ENCODE data around the gene CLMN. TPM values are rescaled to one million over a fixed set of nuclear protein-coding genes. Genes with fewer than 3 reads are reported as not detected.

Gene CLMN
- total RNA-seq, 1 donor from 2014 or later: 25.3 TPM

- no peak overlapping the region for H3K27ac Mint-ChIP-seq
- TF ChIP-seq, protein P1, sequence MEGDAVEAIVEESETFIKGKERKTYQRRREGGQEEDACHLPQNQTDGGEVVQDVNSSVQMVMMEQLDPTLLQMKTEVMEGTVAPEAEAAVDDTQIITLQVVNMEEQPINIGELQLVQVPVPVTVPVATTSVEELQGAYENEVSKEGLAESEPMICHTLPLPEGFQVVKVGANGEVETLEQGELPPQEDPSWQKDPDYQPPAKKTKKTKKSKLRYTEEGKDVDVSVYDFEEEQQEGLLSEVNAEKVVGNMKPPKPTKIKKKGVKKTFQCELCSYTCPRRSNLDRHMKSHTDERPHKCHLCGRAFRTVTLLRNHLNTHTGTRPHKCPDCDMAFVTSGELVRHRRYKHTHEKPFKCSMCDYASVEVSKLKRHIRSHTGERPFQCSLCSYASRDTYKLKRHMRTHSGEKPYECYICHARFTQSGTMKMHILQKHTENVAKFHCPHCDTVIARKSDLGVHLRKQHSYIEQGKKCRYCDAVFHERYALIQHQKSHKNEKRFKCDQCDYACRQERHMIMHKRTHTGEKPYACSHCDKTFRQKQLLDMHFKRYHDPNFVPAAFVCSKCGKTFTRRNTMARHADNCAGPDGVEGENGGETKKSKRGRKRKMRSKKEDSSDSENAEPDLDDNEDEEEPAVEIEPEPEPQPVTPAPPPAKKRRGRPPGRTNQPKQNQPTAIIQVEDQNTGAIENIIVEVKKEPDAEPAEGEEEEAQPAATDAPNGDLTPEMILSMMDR (IDR thresholded peaks at IDR 0.05; ENCODE audit: unreplicated experiment): no peak
- H3K9me3 Mint-ChIP-seq (ENCODE audit: low read depth): peaks cover 14% of the 10 kb centered on the region
- DNase-seq (ENCODE audit: low spot score, unreplicated experiment): no peak
- H3K4me3 Mint-ChIP-seq (ENCODE audit: low read depth): no peak overlapping the region
- peaks cover 30% of the 10 kb centered on the region for H3K4me1 Mint-ChIP-seq (ENCODE audit: low read depth)
- peaks cover 11% of the 10 kb centered on the region for H3K27me3 Mint-ChIP-seq
- peaks cover 14% of the 10 kb centered on the region for H3K36me3 Mint-ChIP-seq (ENCODE audit: insufficient read depth)
These were observed 27.7 kb downstream of the CLMN start for GRCh38 chr14:95291859-95292542.

DNA sequence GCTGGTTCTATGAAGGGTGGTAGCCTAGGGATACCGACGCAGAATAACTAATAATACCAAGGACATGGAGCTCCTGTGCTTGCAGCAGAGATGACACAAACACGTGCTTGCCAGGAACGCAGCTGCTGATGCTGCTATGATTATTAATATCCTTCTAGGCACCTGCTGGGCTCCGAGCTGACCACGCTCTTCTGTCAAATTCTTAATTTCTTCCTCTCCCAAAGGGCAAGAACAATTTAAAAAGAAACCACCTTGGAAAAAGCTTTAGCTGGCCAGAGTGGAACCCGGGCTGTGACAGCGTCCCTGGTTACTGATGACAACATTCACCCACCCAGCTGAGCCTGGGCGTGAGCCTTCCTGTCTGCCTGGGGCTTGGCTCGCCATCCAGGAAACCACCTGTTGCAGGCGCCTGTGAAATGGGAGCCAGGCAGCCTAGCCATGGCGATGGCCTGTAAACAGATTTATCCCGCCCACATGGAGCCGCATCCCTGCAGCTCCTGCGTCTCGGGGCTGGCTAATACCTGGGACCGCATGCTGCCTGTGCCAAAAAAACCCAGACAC is 28.8 kb downstream of the CLMN start:
- Mint-ChIP-seq H3K27me3 (peaks cover 11% of the 10 kb centered on the region), H3K27ac (no peak overlapping the region), H3K9me3 (ENCODE audit: low read depth) (peaks cover 10% of the 10 kb centered on the region), H3K4me1 (ENCODE audit: low read depth) (peaks cover 28% of the 10 kb centered on the region), H3K36me3 (ENCODE audit: insufficient read depth) (peaks cover 9% of the 10 kb centered on the region), H3K4me3 (ENCODE audit: low read depth) (no peak overlapping the region)
- TF ChIP-seq, protein P1 (IDR thresholded peaks at IDR 0.05; ENCODE audit: unreplicated experiment): no peak
- DNase-seq (ENCODE audit: low spot score, unreplicated experiment): no peak

- H3K27ac Mint-ChIP-seq: no peak overlapping the region
- peaks cover 8% of the 10 kb centered on the region for H3K27me3 Mint-ChIP-seq
- peaks cover 10% of the 10 kb centered on the region for H3K9me3 Mint-ChIP-seq (ENCODE audit: low read depth)
- no peak overlapping the region for H3K4me3 Mint-ChIP-seq (ENCODE audit: low read depth)
- peaks cover 24% of the 10 kb centered on the region for H3K4me1 Mint-ChIP-seq (ENCODE audit: low read depth)
- H3K36me3 Mint-ChIP-seq (ENCODE audit: insufficient read depth): peaks cover 8% of the 10 kb centered on the region
- DNase-seq (ENCODE audit: low spot score, unreplicated experiment): no peak
- TF ChIP-seq, protein P1 (IDR thresholded peaks at IDR 0.05; ENCODE audit: unreplicated experiment): no peak
These were observed 29.7 kb downstream of the CLMN start for GRCh38 chr14:95290021-95290420.

DNA sequence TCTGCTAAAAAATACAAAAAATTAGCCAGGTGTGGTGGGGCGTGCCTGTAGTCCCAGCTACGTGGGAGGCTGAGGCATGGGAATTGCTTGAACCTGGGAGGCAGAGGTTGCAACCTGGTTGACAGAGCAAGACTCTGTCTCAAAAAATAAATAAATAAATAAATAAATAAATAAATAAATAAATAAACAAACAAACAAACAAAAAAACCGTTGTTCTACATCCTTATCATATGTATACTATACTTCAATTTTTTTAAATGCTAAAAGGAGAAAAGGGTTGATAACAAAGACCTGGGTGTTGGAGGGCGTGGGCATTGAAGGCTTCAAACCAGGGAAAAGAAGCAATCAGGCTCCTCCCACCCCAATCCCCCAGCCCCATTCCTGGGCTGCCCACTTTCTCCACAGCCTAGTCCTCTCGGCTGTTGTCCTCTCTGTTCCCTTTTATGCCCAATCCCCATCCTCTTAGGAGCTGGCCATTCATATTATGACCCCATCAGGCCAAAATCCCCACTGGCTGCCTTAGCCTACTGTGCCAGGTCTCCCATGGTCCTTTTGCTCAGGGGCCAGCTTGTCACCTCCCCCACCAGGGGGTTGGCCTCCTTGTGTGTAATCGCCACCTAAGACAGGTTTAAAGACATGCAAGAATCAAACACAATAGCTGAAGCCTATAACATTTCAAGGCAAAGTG is 30.2 kb downstream of the CLMN start:
- H3K4me1 Mint-ChIP-seq (ENCODE audit: low read depth): peaks cover 21% of the 10 kb centered on the region
- H3K4me3 Mint-ChIP-seq (ENCODE audit: low read depth): no peak overlapping the region
- TF ChIP-seq, protein P1 (IDR thresholded peaks at IDR 0.05; ENCODE audit: unreplicated experiment): no peak
- H3K27me3 Mint-ChIP-seq: peaks cover 8% of the 10 kb centered on the region
- H3K9me3 Mint-ChIP-seq (ENCODE audit: low read depth): peaks cover 11% of the 10 kb centered on the region
- peaks cover 8% of the 10 kb centered on the region for H3K36me3 Mint-ChIP-seq (ENCODE audit: insufficient read depth)
- H3K27ac Mint-ChIP-seq: no peak overlapping the region
- DNase-seq (ENCODE audit: low spot score, unreplicated experiment): no peak

GRCh38 chr14:95288672-95289322 is 30.9 kb downstream of the CLMN start:
- TF ChIP-seq, protein P1 (IDR thresholded peaks at IDR 0.05; ENCODE audit: unreplicated experiment): no peak
- Mint-ChIP-seq H3K36me3 (ENCODE audit: insufficient read depth) (peaks cover 8% of the 10 kb centered on the region), H3K27ac (no peak overlapping the region), H3K27me3 (peaks cover 5% of the 10 kb centered on the region), H3K4me3 (ENCODE audit: low read depth) (no peak overlapping the region), H3K9me3 (ENCODE audit: low read depth) (peaks cover 11% of the 10 kb centered on the region), H3K4me1 (ENCODE audit: low read depth) (peaks cover 17% of the 10 kb centered on the region)
- DNase-seq (ENCODE audit: low spot score, unreplicated experiment): no peak
